SK-N-MC (cell line): ENCODE data around the gene CBFA2T2.

Source experiments
- EZH2 ChIP-seq: fragments of 200-600 bp; sonication (generic); IDR thresholded peaks from one replicate; pipeline ENCODE4 v1.6.1; 2017; ENCODE audit warnings: antibody characterized with exemption
- FOXP2 ChIP-seq: optimal IDR thresholded peaks from 2 replicates; pipeline ENCODE3; 2011; ENCODE audit warnings: mild to moderate bottlenecking, moderate library complexity; ENCODE audit not compliant: insufficient read depth; ENCODE audit errors: extremely low read length, control extremely low read depth
- POLR2AphosphoS5 ChIP-seq: IDR thresholded peaks from 2 replicates; pipeline ENCODE4 v1.6.1; 2012; ENCODE audit warnings: mild to moderate bottlenecking, low read depth, low read length, borderline replicate concordance

GRCh38 chr20:33474097-33474873, 15.6 kb upstream of the CBFA2T2 start:
- TF ChIP-seq EZH2, result no peak
- TF ChIP-seq POLR2AphosphoS5, result no peak
- TF ChIP-seq FOXP2, result no peak
